Neural progenitor cell (in vitro differentiated cells): ENCODE data around the gene PLEKHA7. TPM values are rescaled to one million over a fixed set of nuclear protein-coding genes. Genes with fewer than 3 reads are reported as not detected.
"Not testable (repeated sequence)": the region's sequence is repeated elsewhere in the genome, so short reads cannot be mapped to it uniquely, and the experiment has no call there.

Experiments used
- DNase-seq: peaks from one replicate; pipeline ENCODE4 v3.0.0-alpha.2; 2016; ENCODE audit warnings: low spot score
- H2AFZ ChIP-seq: fragments of 200-600 bp; sonication (generic); replicated peaks from 2 replicates; pipeline ENCODE4 v1.6.1; 2016; ENCODE audit warnings: antibody characterized with exemption
- H3F3A ChIP-seq: fragments of 200-600 bp; sonication (generic); 2 replicates; pipeline ENCODE4 v1.6.1; 2016; ENCODE audit warnings: antibody characterized with exemption, low read depth
- H3K27ac ChIP-seq: fragments of 200-600 bp; sonication (generic); 2 replicates; pipeline ENCODE4 v1.5.1; 2016; ENCODE audit warnings: mild to moderate bottlenecking
- H3K27me3 ChIP-seq: fragments of 200-600 bp; sonication (generic); 2 replicates; pipeline ENCODE4 v1.6.1; 2016; ENCODE audit warnings: mild to moderate bottlenecking, moderate library complexity
- H3K36me3 ChIP-seq: fragments of 200-600 bp; sonication (generic); 2 replicates; pipeline ENCODE4 v1.5.1; 2016
- H3K4me1 ChIP-seq: fragments of 200-600 bp; sonication (generic); 2 replicates; pipeline ENCODE4 v1.6.1; 2016; ENCODE audit warnings: mixed run types
- H3K4me2 ChIP-seq: fragments of 200-600 bp; sonication (generic); 2 replicates; pipeline ENCODE4 v1.6.1; 2016
- H3K4me3 ChIP-seq: fragments of 200-600 bp; sonication (generic); 2 replicates; pipeline ENCODE4 v1.5.1; 2016
- H3K79me2 ChIP-seq: fragments of 200-600 bp; sonication (generic); 2 replicates; pipeline ENCODE4 v1.6.1; 2016; ENCODE audit warnings: low read depth
- H3K9ac ChIP-seq: fragments of 200-600 bp; sonication (generic); 2 replicates; pipeline ENCODE4 v1.6.1; 2016
- H3K9me3 ChIP-seq: fragments of 200-600 bp; sonication (generic); 2 replicates; pipeline ENCODE4 v1.5.1; 2016; ENCODE audit warnings: low read depth
- H4K20me1 ChIP-seq: fragments of 200-600 bp; sonication (generic); 2 replicates; pipeline ENCODE4 v1.6.1; 2016; ENCODE audit warnings: low read depth
- H3K27ac Mint-ChIP-seq: 3 replicates; pipeline ENCODE4 v1.8.0; 2021; ENCODE audit warnings: mixed read lengths
- H3K27me3 Mint-ChIP-seq: 2 replicates; pipeline ENCODE4 v1.8.0; 2022; ENCODE audit warnings: low read depth, mild to moderate bottlenecking, inconsistent platforms, moderate library complexity, mixed read lengths; ENCODE audit not compliant: insufficient read depth
- H3K36me3 Mint-ChIP-seq: 3 replicates; pipeline ENCODE4 v1.8.0; 2021; ENCODE audit warnings: mixed read lengths
- H3K4me1 Mint-ChIP-seq: 3 replicates; pipeline ENCODE4 v1.8.0; 2021; ENCODE audit warnings: mixed read lengths
- H3K4me3 Mint-ChIP-seq: 3 replicates; pipeline ENCODE4 v1.8.0; 2021; ENCODE audit warnings: mild to moderate bottlenecking, moderate library complexity, mixed read lengths
- H3K9me3 Mint-ChIP-seq: 3 replicates; pipeline ENCODE4 v1.8.0; 2020; ENCODE audit warnings: mixed read lengths
- CTCF ChIP-seq: fragments of 200-600 bp; sonication (generic); IDR thresholded peaks from 2 replicates; pipeline ENCODE4 v1.5.1; 2017; ENCODE audit warnings: antibody characterized with exemption, mild to moderate bottlenecking
- EZH2 ChIP-seq: fragments of 200-600 bp; sonication (generic); IDR thresholded peaks from 2 replicates; pipeline ENCODE4 v1.6.1; 2017; ENCODE audit warnings: antibody characterized with exemption, mild to moderate bottlenecking, moderate library complexity
- EZH2phosphoT487 ChIP-seq: fragments of 200-600 bp; sonication (generic); IDR thresholded peaks from 2 replicates; pipeline ENCODE4 v1.6.1; 2017; ENCODE audit warnings: antibody characterized with exemption
- total RNA-seq: library from RNA; depleted of rRNA; stranded (reverse); fragments of >200 nt; gene quantifications from 2 replicates; pipeline ENCODE4 v1.2.3, GENCODE V29; 2015; ENCODE audit warnings: low replicate concordance

The PLEKHA7 gene
- total RNA-seq, 1 donor from 2014 or later = 20.3 TPM

DNA sequence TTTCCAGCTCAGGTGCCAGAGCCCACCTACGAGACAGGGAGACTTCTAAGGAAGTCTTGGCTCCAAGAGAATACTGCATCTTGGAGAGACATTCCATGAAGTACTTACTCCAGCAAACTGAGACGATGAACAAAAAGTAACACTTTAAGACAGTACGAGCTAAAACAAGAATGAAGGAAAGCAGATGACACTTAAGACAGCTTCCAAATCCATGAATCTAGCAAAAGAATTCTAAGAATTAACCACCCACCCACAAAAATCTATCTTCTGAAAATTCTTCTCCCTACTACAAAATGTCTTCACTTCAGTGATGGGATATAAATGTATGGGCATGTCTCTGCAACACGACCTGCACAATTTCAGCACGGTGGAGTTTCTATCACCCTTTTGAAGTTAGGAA lies 142.8 kb downstream of the PLEKHA7 start:
- H3K27me3 ChIP-seq = no peaks in the 10 kb centered on the region
- H3K79me2 ChIP-seq = no peaks in the 10 kb centered on the region
- Mint-ChIP-seq H3K9me3 (no peaks in the 10 kb centered on the region), H3K36me3 (peaks cover 13% of the 10 kb centered on the region), H3K27me3 (peaks cover 2% of the 10 kb centered on the region), H3K27ac (no peak overlapping the region), H3K4me3 (no peak overlapping the region), H3K4me1 (peaks cover 3% of the 10 kb centered on the region)
- peaks cover 5% of the 10 kb centered on the region for H4K20me1 ChIP-seq
- H3K36me3 ChIP-seq = no peaks in the 10 kb centered on the region
- H3K4me3 ChIP-seq = no peak overlapping the region
- TF ChIP-seq CTCF = no peak
- no peak for TF ChIP-seq EZH2phosphoT487
- no peak for TF ChIP-seq EZH2
- H3F3A ChIP-seq = no peaks in the 10 kb centered on the region
- no peak overlapping the region for H3K27ac ChIP-seq
- DNase-seq = no peak
- no peak overlapping the region for H3K4me2 ChIP-seq
- no peak overlapping the region for H2AFZ ChIP-seq
- no peaks in the 10 kb centered on the region for H3K9me3 ChIP-seq
- H3K4me1 ChIP-seq = peaks cover 19% of the 10 kb centered on the region
- H3K9ac ChIP-seq = no peak overlapping the region

DNA sequence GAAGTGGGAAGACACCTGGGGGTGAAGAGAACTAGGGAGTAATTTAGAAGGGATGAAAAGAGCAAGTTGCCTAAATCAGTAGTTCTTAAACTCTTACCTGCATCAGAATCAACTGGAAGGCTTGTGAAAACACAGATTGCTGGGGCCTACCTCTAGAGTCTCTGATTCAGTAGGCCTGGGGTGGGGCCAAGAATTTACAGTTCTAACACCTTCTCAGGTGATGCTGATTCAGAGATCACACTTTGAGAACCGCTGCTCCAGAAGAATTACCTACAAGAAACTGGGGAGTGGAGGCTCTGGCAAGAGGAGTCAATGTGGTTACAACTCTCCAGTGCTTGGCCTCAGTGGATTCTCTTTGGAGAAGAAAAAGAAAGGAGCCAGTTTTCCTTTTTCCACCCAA lies 147.1 kb downstream of the PLEKHA7 start:
- Histone ChIP-seq H3K27me3 (no peaks in the 10 kb centered on the region), H4K20me1 (peaks cover 4% of the 10 kb centered on the region), H3K36me3 (no peaks in the 10 kb centered on the region), H3K27ac (no peak overlapping the region), H2AFZ (no peak overlapping the region), H3F3A (peaks cover 6% of the 10 kb centered on the region), H3K9me3 (no peaks in the 10 kb centered on the region), H3K4me3 (no peak overlapping the region), H3K4me1 (peaks cover 24% of the 10 kb centered on the region), H3K79me2 (no peaks in the 10 kb centered on the region), H3K9ac (no peak overlapping the region), H3K4me2 (no peak overlapping the region)
- Mint-ChIP-seq H3K27ac (no peak overlapping the region), H3K4me1 (peaks cover 14% of the 10 kb centered on the region), H3K27me3 (peaks cover 7% of the 10 kb centered on the region), H3K4me3 (no peak overlapping the region), H3K9me3 (no peaks in the 10 kb centered on the region), H3K36me3 (peaks cover 17% of the 10 kb centered on the region)
- no peak for DNase-seq
- no peak for TF ChIP-seq EZH2
- no peak for TF ChIP-seq CTCF
- no peak for TF ChIP-seq EZH2phosphoT487

DNA sequence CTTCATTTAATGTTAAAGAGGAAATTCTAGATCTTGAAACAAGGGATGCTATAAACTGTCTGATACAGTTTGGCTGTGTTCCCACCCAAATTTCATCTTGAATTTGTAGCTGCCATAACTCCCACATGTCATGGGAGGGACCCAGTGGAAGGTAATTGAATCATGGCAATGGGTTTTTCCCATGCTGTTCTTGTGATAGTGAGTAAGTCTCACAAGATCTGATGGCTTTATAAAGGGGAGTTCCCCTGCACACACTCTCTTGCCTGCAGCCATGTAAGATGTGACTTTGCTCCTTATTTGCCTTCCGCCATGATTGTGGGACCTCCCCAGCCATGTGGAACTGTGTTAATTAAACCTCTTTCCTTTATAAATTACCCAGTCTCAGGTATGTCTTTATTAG lies 149.8 kb downstream of the PLEKHA7 start:
- not testable (repeated sequence) for H3K27me3 Mint-ChIP-seq, H3K79me2 ChIP-seq, H3F3A ChIP-seq, H3K9me3 ChIP-seq, H3K4me2 ChIP-seq, H3K27me3 ChIP-seq, H2AFZ ChIP-seq, DNase-seq, H3K4me3 ChIP-seq, H3K36me3 ChIP-seq, H3K9me3 Mint-ChIP-seq, H3K9ac ChIP-seq, H3K27ac ChIP-seq, H3K27ac Mint-ChIP-seq, H3K4me3 Mint-ChIP-seq, H4K20me1 ChIP-seq
- H3K4me1 ChIP-seq = peaks cover 34% of the 10 kb centered on the region
- peaks cover 20% of the 10 kb centered on the region for H3K4me1 Mint-ChIP-seq
- peaks cover 17% of the 10 kb centered on the region for H3K36me3 Mint-ChIP-seq

DNA sequence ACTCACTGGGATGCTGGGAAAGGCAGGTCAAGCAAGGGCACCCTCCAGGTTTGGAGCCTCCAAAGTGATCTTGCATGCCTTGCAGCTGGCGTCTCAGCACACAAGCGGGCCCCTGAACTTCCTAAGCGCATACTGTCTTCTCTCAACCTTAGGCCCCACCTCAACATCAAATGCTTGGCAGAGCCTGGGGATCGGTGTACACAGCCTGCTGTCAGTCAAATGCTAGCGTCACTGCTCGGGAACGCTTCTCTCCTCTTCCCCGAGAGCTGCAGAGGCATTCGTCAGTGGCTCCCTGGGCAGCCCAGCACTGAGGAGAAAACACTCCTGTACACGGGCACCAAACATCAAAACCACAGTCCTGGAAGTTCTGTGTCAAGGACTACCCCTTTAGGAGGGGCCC lies 150.8 kb downstream of the PLEKHA7 start:
- H3K27ac ChIP-seq = no peak overlapping the region
- Mint-ChIP-seq H3K27ac (no peak overlapping the region), H3K9me3 (no peaks in the 10 kb centered on the region), H3K4me3 (no peak overlapping the region), H3K4me1 (peaks cover 20% of the 10 kb centered on the region), H3K36me3 (peaks cover 15% of the 10 kb centered on the region), H3K27me3 (peaks cover 9% of the 10 kb centered on the region)
- H3K9ac ChIP-seq = no peak overlapping the region
- H3K79me2 ChIP-seq = no peaks in the 10 kb centered on the region
- H3K36me3 ChIP-seq = no peaks in the 10 kb centered on the region
- no peaks in the 10 kb centered on the region for H3K9me3 ChIP-seq
- no peak overlapping the region for H2AFZ ChIP-seq
- H3K4me2 ChIP-seq = no peak overlapping the region
- peaks cover 35% of the 10 kb centered on the region for H3K4me1 ChIP-seq
- H3K27me3 ChIP-seq = no peaks in the 10 kb centered on the region
- no peak overlapping the region for H3K4me3 ChIP-seq
- DNase-seq = no peak
- H4K20me1 ChIP-seq = peaks cover 4% of the 10 kb centered on the region
- TF ChIP-seq EZH2phosphoT487 (no peak), EZH2 (no peak), CTCF (no peak)
- peaks cover 6% of the 10 kb centered on the region for H3F3A ChIP-seq
